CD4-positive, alpha-beta T cell (primary cell): ENCODE measurements around the gene HELT. TPM values are rescaled to one million over a fixed set of nuclear protein-coding genes. Genes with fewer than 3 reads are reported as not detected.
"Not testable (repeated sequence)": the region's sequence is repeated elsewhere in the genome, so short reads cannot be mapped to it uniquely, and the experiment has no call there.

Experiments used
- ATAC-seq: fragments of 200-7000 bp; cut with Tn5 transposase; one replicate; pipeline ENCODE4 v1.10.0; 2022; ENCODE audit warnings: mild to moderate bottlenecking; ENCODE audit not compliant: poor library complexity
- CTCF ChIA-PET: fragments of 350-600 bp; sonication (Branson Sonifier 250); formaldehyde crosslinking; loops from one replicate; lab custom pipeline; 2021; ENCODE audit warnings: antibody characterized with exemption, inconsistent platforms; lab: Charles Lee
- POLR2A ChIA-PET: fragments of 350-600 bp; sonication (Branson Sonifier 250); formaldehyde crosslinking; loops from one replicate; lab custom pipeline; 2021; ENCODE audit warnings: antibody characterized with exemption, inconsistent platforms; lab: Charles Lee
- DNase-seq, 14 experiments: peaks; one replicate each; pipeline ENCODE4 v3.0.0-alpha.2; 2013 to 2020; ENCODE audit warnings: mixed read lengths in 2 of 14
- H3K27ac ChIP-seq, 2 donors: one replicate each; pipeline versions ENCODE4 v1.5.1 to v1.7.0; 2013; ENCODE audit warnings: low read length in 2 of 2, low read depth in 1 of 2, mild to moderate bottlenecking in 1 of 2
- H3K27me3 ChIP-seq, 2 experiments: 1 replicate in 1 of 2; 2 replicates in 1 of 2; pipeline versions ENCODE4 v1.6.1 to v1.7.0; 2013; ENCODE audit warnings: low read length in 2 of 2, control low read depth in 1 of 2, mild to moderate bottlenecking in 1 of 2, moderate library complexity in 1 of 2; ENCODE audit not compliant: insufficient read depth in 2 of 2, control insufficient read depth in 1 of 2
- H3K36me3 ChIP-seq: one replicate; pipeline ENCODE4 v1.6.1; 2013; ENCODE audit warnings: low read length, control low read depth; ENCODE audit not compliant: insufficient read depth
- H3K4me1 ChIP-seq: one replicate; pipeline ENCODE4 v1.6.1; 2013; ENCODE audit warnings: low read length, control low read depth; ENCODE audit not compliant: insufficient read depth
- H3K4me3 ChIP-seq: one replicate; pipeline ENCODE4 v1.5.1; 2013; ENCODE audit warnings: mild to moderate bottlenecking, low read length, moderate library complexity
- H3K9me3 ChIP-seq, 2 experiments: 1 replicate in 1 of 2; 2 replicates in 1 of 2; pipeline versions ENCODE4 v1.6.1 to v1.7.0; 2013; ENCODE audit warnings: low read length in 2 of 2, mild to moderate bottlenecking in 2 of 2, control low read depth in 1 of 2, moderate library complexity in 1 of 2; ENCODE audit not compliant: control insufficient read depth in 1 of 2, insufficient read depth in 1 of 2
- H3K27ac Mint-ChIP-seq: one replicate; pipeline ENCODE4 v1.8.0; 2020; ENCODE audit warnings: mixed read lengths
- H3K27me3 Mint-ChIP-seq: one replicate; pipeline ENCODE4 v1.8.0; 2021; ENCODE audit warnings: mixed read lengths
- H3K36me3 Mint-ChIP-seq: one replicate; pipeline ENCODE4 v1.8.0; 2021; ENCODE audit warnings: low read depth, mixed read lengths
- H3K4me1 Mint-ChIP-seq: one replicate; pipeline ENCODE4 v1.8.0; 2021; ENCODE audit warnings: low read depth, mixed read lengths
- H3K4me3 Mint-ChIP-seq: one replicate; pipeline ENCODE4 v1.8.0; 2020; ENCODE audit warnings: mild to moderate bottlenecking, mixed read lengths
- H3K9me3 Mint-ChIP-seq: one replicate; pipeline ENCODE4 v1.8.0; 2020; ENCODE audit warnings: mixed read lengths
- CTCF ChIP-seq: fragments of 200-600 bp; IDR thresholded peaks from one replicate; pipeline ENCODE4 v1.8.0; 2022; ENCODE audit warnings: antibody characterized with exemption, mild to moderate bottlenecking
- intact Hi-C, 2 experiments: fragments of 100-400 bp; cut with DNase I in 1 of 2; cut with micrococcal nuclease in 1 of 2; formaldehyde crosslinking; loops; one replicate each; pipeline versions ENCODE4 v1.15.1 to v1.9.0; 2023 to 2025; cut with DNase I, micrococcal nuclease
- total RNA-seq, 174 experiments: library from RNA in 2 of 174; stranded (reverse) in 2 of 174; gene quantifications; one replicate each; pipeline ENCODE4 v1.2.3 and lab custom pipeline; 2021 to 2026

Gene HELT
- total RNA-seq, 2 experiments from 2014 or later, result not detected

- H3K36me3 Mint-ChIP-seq, result no peaks in the 10 kb centered on the region
- Histone ChIP-seq H3K4me1 (peaks cover 15% of the 10 kb centered on the region), H3K27ac (no peak overlapping the region), H3K27me3 (no peaks in the 10 kb centered on the region), H3K4me3 (no peak overlapping the region), H3K9me3 (no peaks in the 10 kb centered on the region), H3K36me3 (no peaks in the 10 kb centered on the region)
- H3K27ac Mint-ChIP-seq, result no peak overlapping the region
- TF ChIP-seq CTCF, result no peak
- no peaks in the 10 kb centered on the region for H3K27me3 Mint-ChIP-seq
- ChIA-PET CTCF (no interaction called here), POLR2A (no interaction called here)
- H3K9me3 Mint-ChIP-seq, result no peaks in the 10 kb centered on the region
- H3K4me1 Mint-ChIP-seq, result no peaks in the 10 kb centered on the region
- no peak overlapping the region for H3K4me3 Mint-ChIP-seq
- intact Hi-C loops, result loop anchor here in 1 of 2 experiments (10.0 kb wide), 1 partner anchor 723 kb away; no protein-coding TSS in a partner anchor
- DNase-seq (no peak), ATAC-seq (no peak)
Measured at GRCh38 chr4:184987493-184988031, 30.7 kb upstream of the HELT start.

- Mint-ChIP-seq H3K4me3 (no peak overlapping the region), H3K27ac (no peak overlapping the region), H3K9me3 (no peaks in the 10 kb centered on the region), H3K27me3 (no peaks in the 10 kb centered on the region), H3K4me1 (no peaks in the 10 kb centered on the region), H3K36me3 (no peaks in the 10 kb centered on the region)
- peaks cover 5% of the 10 kb centered on the region for H3K4me1 ChIP-seq
- H3K27me3 ChIP-seq, result no peaks in the 10 kb centered on the region
- no peaks in the 10 kb centered on the region for H3K9me3 ChIP-seq
- ChIA-PET CTCF (no interaction called here), POLR2A (no interaction called here)
- no peak overlapping the region for H3K27ac ChIP-seq
- DNase-seq, result no peak
- TF ChIP-seq CTCF, result no peak
- H3K4me3 ChIP-seq, result no peak overlapping the region
- no peaks in the 10 kb centered on the region for H3K36me3 ChIP-seq
- no peak for ATAC-seq
- intact Hi-C loops, result loop anchor here in 1 of 2 experiments (10.0 kb wide), 1 partner anchor 724 kb away; no protein-coding TSS in a partner anchor
Measured at GRCh38 chr4:184988611-184989010, 29.7 kb upstream of the HELT start.

- H3K27me3 Mint-ChIP-seq, POLR2A ChIA-PET, CTCF ChIA-PET, ATAC-seq, H3K4me3 ChIP-seq, H3K27ac ChIP-seq, H3K9me3 ChIP-seq, H3K27me3 ChIP-seq, H3K4me1 Mint-ChIP-seq, H3K27ac Mint-ChIP-seq, H3K36me3 ChIP-seq, H3K4me1 ChIP-seq, H3K36me3 Mint-ChIP-seq, DNase-seq, H3K4me3 Mint-ChIP-seq, H3K9me3 Mint-ChIP-seq: not testable (repeated sequence)
- intact Hi-C loops, result loop anchor here in 1 of 2 experiments (10.0 kb wide), 1 partner anchor 724 kb away; no protein-coding TSS in a partner anchor
Measured at GRCh38 chr4:184989283-184989682, 29.0 kb upstream of the HELT start.

- CTCF ChIA-PET, DNase-seq, ATAC-seq, H3K27me3 Mint-ChIP-seq, H3K36me3 ChIP-seq, H3K9me3 Mint-ChIP-seq, intact Hi-C loops, H3K4me1 Mint-ChIP-seq, POLR2A ChIA-PET, H3K4me3 ChIP-seq, H3K36me3 Mint-ChIP-seq, H3K27ac Mint-ChIP-seq, H3K4me1 ChIP-seq, H3K4me3 Mint-ChIP-seq, H3K9me3 ChIP-seq, H3K27ac ChIP-seq, H3K27me3 ChIP-seq: not testable (repeated sequence)
Measured at GRCh38 chr4:184990131-184990530, 28.2 kb upstream of the HELT start.
